ENCODE data around the gene CENPK. TPM values are rescaled to one million over a fixed set of nuclear protein-coding genes. Genes with fewer than 3 reads are reported as not detected.
"Not testable (repeated sequence)": the region's sequence is repeated elsewhere in the genome, so short reads cannot be mapped to it uniquely, and the experiment has no call there.

The CENPK gene
- total RNA-seq, 1 donor from 2014 or later: 14.3 TPM

GRCh38 chr5:65506961-65507360, 56.0 kb downstream of the CENPK start:
- DNase-seq: no peak

DNA sequence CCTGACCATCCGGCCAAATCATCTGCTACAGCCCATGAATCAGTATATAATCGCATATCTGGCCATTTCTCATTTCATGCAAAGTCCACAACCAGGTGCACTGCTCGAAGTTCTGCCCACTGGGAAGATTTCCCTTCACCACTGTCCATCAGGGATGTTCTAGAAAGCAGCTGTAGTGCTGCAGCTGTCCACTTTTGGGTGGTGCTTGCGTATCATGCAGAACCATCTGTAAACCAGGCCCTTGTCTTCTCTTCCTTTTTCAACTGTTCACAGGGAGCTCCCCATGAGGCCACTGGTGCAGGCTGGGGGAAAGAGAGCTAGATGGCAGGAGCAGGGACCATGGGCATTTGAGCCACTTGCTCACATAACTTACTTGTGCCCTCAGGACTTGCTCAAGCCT, 73.8 kb downstream of the CENPK start:
- no peak for DNase-seq

GRCh38 chr5:65488038-65488687, 74.8 kb downstream of the CENPK start:
- not testable (repeated sequence) for DNase-seq

DNA sequence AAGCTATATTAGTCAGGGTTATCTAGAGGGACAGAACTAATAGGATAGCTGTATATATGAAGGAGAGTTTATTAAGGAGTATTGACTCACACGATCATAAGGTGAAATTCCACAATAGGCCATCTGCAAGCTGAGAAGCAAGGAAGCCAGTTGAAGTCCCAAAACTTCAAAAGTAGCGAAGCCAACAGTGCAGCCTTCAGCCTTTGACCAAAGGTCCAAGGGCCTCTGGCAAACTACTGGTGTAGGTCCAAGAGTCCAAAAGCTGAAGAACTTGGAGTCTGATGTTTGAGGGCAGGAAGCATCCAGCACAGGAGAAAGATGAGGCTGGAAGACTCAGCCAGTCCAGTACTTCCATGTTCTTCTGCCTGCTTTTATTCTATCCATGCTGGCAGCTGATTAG, 76.2 kb downstream of the CENPK start:
- not testable (repeated sequence) for DNase-seq

- no peak for DNase-seq
These were observed 77.6 kb downstream of the CENPK start for GRCh38 chr5:65485405-65485804.

DNA sequence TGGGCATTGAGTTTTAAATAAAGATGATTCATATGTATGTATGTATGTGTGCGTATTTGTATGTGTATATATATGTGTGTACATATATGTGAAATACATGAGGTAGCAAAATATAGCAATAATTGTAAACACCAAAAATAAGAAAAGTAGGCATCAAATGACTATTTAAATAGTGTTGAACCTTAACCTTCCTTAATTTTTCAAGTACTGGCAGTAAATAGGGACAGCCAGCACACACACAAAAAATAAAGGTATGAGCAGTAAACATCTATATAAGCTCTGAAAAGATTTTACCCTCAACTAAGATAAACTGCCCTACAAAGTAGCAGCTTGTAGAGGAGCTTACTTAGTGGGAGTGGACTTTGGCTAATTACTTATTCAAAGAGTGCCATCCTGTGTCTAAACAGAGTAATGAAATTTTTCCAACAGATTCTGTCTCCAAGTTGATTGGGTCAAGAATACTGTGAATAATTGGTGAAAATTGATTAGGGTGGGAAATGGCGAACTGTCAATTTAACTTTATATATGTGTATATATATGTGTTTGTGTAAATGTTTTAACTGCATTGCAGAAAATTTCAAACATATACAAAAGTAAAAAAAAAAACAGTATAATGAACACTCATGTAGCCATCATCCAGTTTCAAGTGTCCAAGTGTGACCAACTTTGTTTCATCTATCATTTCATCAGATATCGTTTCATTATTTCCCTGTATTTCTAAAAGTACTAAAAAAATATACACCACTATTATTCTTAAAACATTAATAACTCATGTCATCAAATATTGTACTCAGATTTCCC, 79.2 kb downstream of the CENPK start:
- DNase-seq: peak; percentile 84

DNA sequence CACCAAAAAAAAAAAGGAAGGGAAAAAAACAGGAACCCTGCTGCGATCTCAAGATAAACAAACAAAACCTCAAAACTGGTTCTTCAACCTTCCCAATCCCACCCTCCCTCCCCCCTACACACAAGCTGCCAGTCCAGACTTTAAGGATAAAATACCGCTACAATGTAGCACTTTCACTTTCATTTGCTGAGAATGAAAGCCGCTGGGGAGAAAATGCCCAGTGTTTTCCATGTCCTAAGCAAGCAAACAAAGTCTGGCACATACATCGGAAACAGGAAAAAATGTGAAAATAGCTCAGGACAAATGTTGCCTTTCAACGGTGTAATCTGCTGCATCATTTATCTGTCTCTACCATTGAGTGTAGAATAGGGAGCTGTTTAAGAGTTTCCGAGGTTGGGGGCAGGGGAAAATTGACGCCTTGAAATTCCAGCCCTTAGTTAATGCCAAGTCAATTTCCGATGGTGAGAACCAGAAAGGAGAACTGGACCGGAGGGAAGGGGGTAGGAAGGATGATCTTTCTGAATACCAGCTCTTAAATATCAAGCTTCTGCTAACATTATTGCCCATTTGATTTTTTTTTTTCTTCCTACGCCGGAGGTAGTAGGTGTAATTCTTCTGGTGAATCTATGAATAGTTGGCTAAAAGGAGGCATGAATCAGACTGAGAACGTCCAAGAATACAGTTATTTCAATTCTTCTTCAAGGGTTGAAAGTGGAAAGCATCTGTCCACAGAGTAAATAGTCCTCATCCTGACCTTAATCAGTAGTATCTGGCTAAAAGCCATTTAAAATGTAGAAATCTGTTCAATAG, 80.0 kb downstream of the CENPK start:
- DNase-seq: peak; percentile 79

DNA sequence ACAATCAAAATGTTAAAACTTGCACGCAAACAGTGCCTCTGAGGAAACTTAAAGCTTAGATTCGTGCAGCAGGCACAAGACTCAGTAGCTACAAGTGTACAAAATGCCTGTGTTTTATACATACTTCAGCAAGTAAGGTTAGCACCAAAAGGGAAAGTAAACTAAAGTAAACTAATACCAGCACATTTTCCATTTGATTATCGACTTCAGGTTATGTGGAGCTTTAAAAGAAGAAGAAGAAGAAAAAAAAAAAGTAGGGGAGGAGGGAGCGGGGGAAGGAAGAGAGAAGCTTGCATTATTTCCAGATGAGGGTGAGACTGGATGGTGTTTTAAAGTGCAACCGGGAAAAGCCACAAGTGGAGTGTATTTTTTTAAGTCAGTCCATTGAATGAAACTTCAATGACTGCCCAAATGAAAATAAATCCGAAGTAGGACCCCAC, 80.7 kb downstream of the CENPK start:
- DNase-seq: peak; percentile 53

DNA sequence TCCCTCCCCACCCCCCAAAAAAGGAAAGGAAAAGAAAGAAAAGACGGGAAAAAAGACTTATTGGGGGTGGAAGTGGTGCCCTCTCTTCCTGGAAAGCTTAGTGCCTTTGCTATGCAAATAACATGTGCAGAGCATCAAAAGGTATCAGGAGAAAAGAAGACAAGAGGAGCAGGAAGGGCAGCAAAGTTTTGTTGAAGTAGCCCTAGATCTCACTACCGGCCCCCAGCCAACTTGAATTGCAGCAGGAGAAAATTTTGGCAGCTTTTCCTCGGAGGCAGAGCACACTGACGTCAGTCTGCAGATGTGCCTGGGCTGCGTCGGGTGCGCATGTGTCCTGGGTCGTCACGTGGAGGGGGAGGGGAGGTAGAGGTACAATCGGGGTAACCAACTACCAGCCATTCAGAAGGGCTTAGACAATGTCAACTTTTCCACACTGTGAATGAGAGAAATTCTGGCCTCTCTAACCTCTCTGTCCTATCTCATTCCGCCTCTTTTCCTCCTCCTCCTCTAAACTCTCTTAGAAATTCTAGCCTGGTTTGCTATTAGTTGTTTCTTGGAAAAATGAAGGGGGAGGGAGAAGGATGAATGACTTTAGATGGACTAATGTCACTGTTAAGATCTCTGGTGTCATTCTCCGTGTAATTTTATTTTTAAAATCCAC, 81.2 kb downstream of the CENPK start, which contains the start of gene ADAMTS6:
Gene ADAMTS6 (minus strand): TSS at position 286 of the 661 bp plus-strand sequence. CDS start 8,247 bp downstream, outside the sequence.
- peak; percentile 96 for DNase-seq

DNA sequence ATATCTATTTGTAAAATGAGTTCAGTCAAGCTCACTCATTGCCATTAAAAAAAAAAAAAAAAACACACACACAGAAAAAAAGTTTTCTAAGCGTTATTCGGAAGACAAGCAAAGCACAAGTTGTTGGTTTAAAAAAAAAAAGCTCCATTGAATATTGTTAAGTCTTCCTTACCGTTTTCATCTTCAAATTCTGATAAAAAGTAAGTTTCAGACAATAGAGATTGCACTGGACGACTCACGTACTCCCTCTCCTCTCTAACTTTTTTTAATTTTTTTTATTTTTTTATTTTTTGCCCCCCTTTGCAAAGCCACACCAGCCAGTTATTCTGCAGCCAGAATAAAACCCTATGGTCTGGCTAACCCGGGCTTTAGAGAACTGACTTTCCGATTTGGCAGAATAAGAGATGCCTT, 81.8 kb downstream of the CENPK start:
- peak; percentile 40 for DNase-seq

- peak; percentile 86 for DNase-seq
These were observed 82.6 kb downstream of the CENPK start for GRCh38 chr5:65480306-65480865.

GRCh38 chr5:65479527-65479926, 83.4 kb downstream of the CENPK start:
- DNase-seq: peak; percentile 26

DNA sequence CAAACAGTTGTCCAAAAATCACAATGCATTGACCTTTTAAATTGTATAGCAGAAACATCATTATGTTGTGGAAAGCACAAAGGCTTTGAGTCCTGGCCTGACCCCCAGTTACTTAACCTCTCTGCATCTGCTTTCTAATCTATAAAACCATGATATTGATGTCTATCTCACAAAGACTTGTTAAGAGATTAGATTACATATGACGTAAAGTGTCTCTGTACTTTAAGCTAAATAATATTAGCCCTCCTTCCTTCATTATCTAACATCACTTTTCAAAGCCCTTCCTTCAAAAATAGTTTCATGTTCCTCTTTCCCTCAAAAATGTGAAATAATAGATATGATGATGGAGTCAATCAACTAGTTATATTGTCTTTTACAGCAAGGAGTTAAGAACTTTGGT, 84.6 kb downstream of the CENPK start:
- DNase-seq: no peak

DNA sequence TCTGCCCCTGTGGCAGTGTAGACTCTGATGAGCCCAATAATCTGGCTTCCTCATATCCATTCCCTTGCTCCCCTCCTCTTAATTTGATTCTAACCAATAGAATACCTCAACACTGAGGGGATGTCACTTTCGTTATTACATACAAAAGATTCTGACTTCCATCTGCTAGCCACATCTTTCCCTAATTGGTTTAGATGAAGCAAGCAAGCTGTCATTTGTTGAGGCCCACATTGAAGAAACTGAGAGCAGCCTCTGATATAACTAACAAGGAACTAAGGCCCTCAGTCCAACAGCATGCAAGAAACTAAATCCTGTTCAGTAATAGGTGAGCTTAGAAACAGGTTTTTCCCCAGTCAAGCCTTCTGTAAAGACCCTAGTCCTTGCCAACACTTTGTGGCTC, 87.1 kb downstream of the CENPK start:
- peak; percentile 35 for DNase-seq

DNA sequence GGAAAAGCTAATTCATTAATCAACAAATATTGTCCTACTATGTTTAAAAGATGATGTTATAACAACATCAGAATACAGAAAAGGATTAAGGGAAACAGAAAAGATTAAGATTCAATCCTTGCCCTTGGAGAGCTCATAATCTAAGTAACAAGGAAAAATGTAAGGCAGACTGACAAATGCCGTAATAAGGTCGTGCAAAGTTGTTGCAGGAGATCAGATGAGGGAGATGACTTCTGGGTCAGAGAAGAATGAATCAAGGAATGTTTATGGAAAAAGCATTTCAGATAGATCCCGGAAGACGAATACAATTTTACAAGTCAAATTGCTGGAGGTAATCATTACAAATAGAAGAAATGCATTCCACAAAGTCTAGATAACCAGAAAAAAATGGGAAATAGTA, 87.6 kb downstream of the CENPK start:
- peak; percentile 58 for DNase-seq

DNA sequence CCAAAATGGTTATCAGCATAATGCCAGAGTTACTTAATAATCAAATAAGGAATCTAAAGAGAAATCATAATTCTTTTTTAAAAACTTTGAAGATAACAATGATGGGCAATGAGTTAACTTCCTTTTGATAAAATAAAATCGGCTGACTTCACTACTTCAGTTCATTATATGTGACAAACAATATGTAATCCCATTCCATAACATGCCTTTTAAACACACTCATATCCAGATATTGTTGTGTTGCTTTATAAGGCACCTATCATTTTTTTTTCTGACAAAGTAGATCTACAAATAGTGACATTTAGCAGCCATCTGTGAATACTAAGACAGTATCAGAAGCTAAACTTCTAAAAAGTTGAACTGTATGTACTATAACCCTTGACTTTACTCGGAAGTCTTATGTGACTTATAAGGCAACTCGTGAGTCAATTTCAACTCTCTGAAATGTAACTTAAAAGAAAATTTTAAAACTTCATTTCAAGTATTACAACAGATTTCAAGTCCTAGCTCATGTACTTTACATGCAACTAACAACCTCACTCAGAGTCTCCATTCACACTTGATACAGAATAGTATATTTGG, 88.7 kb downstream of the CENPK start:
- DNase-seq: peak; percentile 76

GRCh38 chr5:65468633-65469032, 94.3 kb downstream of the CENPK start:
- DNase-seq: no peak
